CD4-positive, alpha-beta T cell (primary cell): Measurements from ENCODE around the gene SNX14. TPM values are rescaled to one million over a fixed set of nuclear protein-coding genes. Genes with fewer than 3 reads are reported as not detected.

Experiments used
- ATAC-seq: fragments of 200-7000 bp; cut with Tn5 transposase; one replicate; pipeline ENCODE4 v1.10.0; 2022; ENCODE audit warnings: mild to moderate bottlenecking; ENCODE audit not compliant: poor library complexity
- CTCF ChIA-PET: fragments of 350-600 bp; sonication (Branson Sonifier 250); formaldehyde crosslinking; loops from one replicate; lab custom pipeline; 2021; ENCODE audit warnings: antibody characterized with exemption, inconsistent platforms; lab: Charles Lee
- POLR2A ChIA-PET: fragments of 350-600 bp; sonication (Branson Sonifier 250); formaldehyde crosslinking; loops from one replicate; lab custom pipeline; 2021; ENCODE audit warnings: antibody characterized with exemption, inconsistent platforms; lab: Charles Lee
- DNase-seq, 14 experiments: peaks; one replicate each; pipeline ENCODE4 v3.0.0-alpha.2; 2013 to 2020; ENCODE audit warnings: mixed read lengths in 2 of 14
- H3K27ac ChIP-seq, 2 donors: one replicate each; pipeline versions ENCODE4 v1.5.1 to v1.7.0; 2013; ENCODE audit warnings: low read length in 2 of 2, low read depth in 1 of 2, mild to moderate bottlenecking in 1 of 2
- H3K27me3 ChIP-seq, 2 experiments: 1 replicate in 1 of 2; 2 replicates in 1 of 2; pipeline versions ENCODE4 v1.6.1 to v1.7.0; 2013; ENCODE audit warnings: low read length in 2 of 2, control low read depth in 1 of 2, mild to moderate bottlenecking in 1 of 2, moderate library complexity in 1 of 2; ENCODE audit not compliant: insufficient read depth in 2 of 2, control insufficient read depth in 1 of 2
- H3K36me3 ChIP-seq: one replicate; pipeline ENCODE4 v1.6.1; 2013; ENCODE audit warnings: low read length, control low read depth; ENCODE audit not compliant: insufficient read depth
- H3K4me1 ChIP-seq: one replicate; pipeline ENCODE4 v1.6.1; 2013; ENCODE audit warnings: low read length, control low read depth; ENCODE audit not compliant: insufficient read depth
- H3K4me3 ChIP-seq: one replicate; pipeline ENCODE4 v1.5.1; 2013; ENCODE audit warnings: mild to moderate bottlenecking, low read length, moderate library complexity
- H3K9me3 ChIP-seq, 2 experiments: 1 replicate in 1 of 2; 2 replicates in 1 of 2; pipeline versions ENCODE4 v1.6.1 to v1.7.0; 2013; ENCODE audit warnings: low read length in 2 of 2, mild to moderate bottlenecking in 2 of 2, control low read depth in 1 of 2, moderate library complexity in 1 of 2; ENCODE audit not compliant: control insufficient read depth in 1 of 2, insufficient read depth in 1 of 2
- H3K27ac Mint-ChIP-seq: one replicate; pipeline ENCODE4 v1.8.0; 2020; ENCODE audit warnings: mixed read lengths
- H3K27me3 Mint-ChIP-seq: one replicate; pipeline ENCODE4 v1.8.0; 2021; ENCODE audit warnings: mixed read lengths
- H3K36me3 Mint-ChIP-seq: one replicate; pipeline ENCODE4 v1.8.0; 2021; ENCODE audit warnings: low read depth, mixed read lengths
- H3K4me1 Mint-ChIP-seq: one replicate; pipeline ENCODE4 v1.8.0; 2021; ENCODE audit warnings: low read depth, mixed read lengths
- H3K4me3 Mint-ChIP-seq: one replicate; pipeline ENCODE4 v1.8.0; 2020; ENCODE audit warnings: mild to moderate bottlenecking, mixed read lengths
- H3K9me3 Mint-ChIP-seq: one replicate; pipeline ENCODE4 v1.8.0; 2020; ENCODE audit warnings: mixed read lengths
- CTCF ChIP-seq: fragments of 200-600 bp; IDR thresholded peaks from one replicate; pipeline ENCODE4 v1.8.0; 2022; ENCODE audit warnings: antibody characterized with exemption, mild to moderate bottlenecking
- intact Hi-C, 2 experiments: fragments of 100-400 bp; cut with DNase I in 1 of 2; cut with micrococcal nuclease in 1 of 2; formaldehyde crosslinking; loops; one replicate each; pipeline versions ENCODE4 v1.15.1 to v1.9.0; 2023 to 2025; cut with DNase I, micrococcal nuclease
- total RNA-seq, 174 experiments: library from RNA in 2 of 174; stranded (reverse) in 2 of 174; gene quantifications; one replicate each; pipeline ENCODE4 v1.2.3 and lab custom pipeline; 2021 to 2026

SNX14 gene
- total RNA-seq, 2 experiments from 2014 or later: 30.8 to 31.5 TPM

GRCh38 chr6:85482206-85482904 is 111.3 kb downstream of the SNX14 start:
- no peak for ATAC-seq
- Histone ChIP-seq H3K4me3 (no peak overlapping the region), H3K27me3 (no peaks in the 10 kb centered on the region), H3K9me3 (no peaks in the 10 kb centered on the region), H3K4me1 (peaks cover 6% of the 10 kb centered on the region), H3K36me3 (no peaks in the 10 kb centered on the region), H3K27ac (no peak overlapping the region)
- ChIA-PET POLR2A (interaction anchor here (1.0 to 1.8 kb wide), 5 partner anchors 21 to 196 kb away, joined by 3 to 16 read pairs (median 4); partner anchors contain the start of gene NT5E), CTCF (interaction anchor here (0.7 to 1.2 kb wide), 8 partner anchors 12 to 130 kb away, joined by 3 to 9 read pairs (median 4); no protein-coding TSS in a partner anchor)
- intact Hi-C loops: loop anchor here (2.0 to 5.0 kb wide), 3 partner anchors 32 to 1595 kb away; partner anchors contain the start of gene NT5E (in 1 of the 2)
- no peaks in the 10 kb centered on the region for H3K27me3 Mint-ChIP-seq
- no peaks in the 10 kb centered on the region for H3K36me3 Mint-ChIP-seq
- peaks cover 7% of the 10 kb centered on the region for H3K4me1 Mint-ChIP-seq
- no peak overlapping the region for H3K4me3 Mint-ChIP-seq
- H3K9me3 Mint-ChIP-seq: no peaks in the 10 kb centered on the region
- no peak for TF ChIP-seq CTCF
- no peak for DNase-seq
- no peak overlapping the region for H3K27ac Mint-ChIP-seq

DNA sequence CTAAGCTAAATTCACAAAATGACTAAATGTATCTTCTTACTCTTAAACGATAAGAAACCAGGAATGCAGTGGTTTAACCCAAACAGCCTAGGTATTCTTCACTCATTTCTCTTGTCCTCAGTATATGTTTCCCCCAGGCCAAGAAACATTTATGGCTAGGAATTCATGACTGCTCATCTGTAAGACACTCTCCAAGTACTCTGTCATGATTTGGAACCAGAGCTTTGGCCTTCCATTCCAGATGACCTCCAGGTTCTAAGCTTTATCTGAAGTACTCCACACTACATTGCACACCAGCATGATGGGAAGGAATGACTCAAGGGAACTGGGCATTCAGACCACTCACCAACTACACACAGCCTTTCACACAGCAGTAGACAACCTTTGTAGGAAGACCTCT is 114.5 kb downstream of the SNX14 start:
- Mint-ChIP-seq H3K4me3 (no peak overlapping the region), H3K4me1 (peaks cover 7% of the 10 kb centered on the region), H3K36me3 (no peaks in the 10 kb centered on the region), H3K9me3 (no peaks in the 10 kb centered on the region), H3K27me3 (no peaks in the 10 kb centered on the region), H3K27ac (no peak overlapping the region)
- no peak overlapping the region for H3K27ac ChIP-seq
- DNase-seq (no peak), ATAC-seq (no peak)
- intact Hi-C loops: no loop called here
- peaks cover 6% of the 10 kb centered on the region for H3K4me1 ChIP-seq
- H3K4me3 ChIP-seq: no peak overlapping the region
- ChIA-PET CTCF (no interaction called here), POLR2A (no interaction called here)
- no peaks in the 10 kb centered on the region for H3K27me3 ChIP-seq
- no peaks in the 10 kb centered on the region for H3K36me3 ChIP-seq
- no peaks in the 10 kb centered on the region for H3K9me3 ChIP-seq
- no peak for TF ChIP-seq CTCF

GRCh38 chr6:85476532-85476931 is 117.1 kb downstream of the SNX14 start:
- ATAC-seq: no peak
- Mint-ChIP-seq H3K4me3 (no peak overlapping the region), H3K27ac (no peak overlapping the region), H3K36me3 (no peaks in the 10 kb centered on the region), H3K4me1 (no peaks in the 10 kb centered on the region), H3K9me3 (no peaks in the 10 kb centered on the region), H3K27me3 (no peaks in the 10 kb centered on the region)
- no peak for TF ChIP-seq CTCF
- Histone ChIP-seq H3K9me3 (no peaks in the 10 kb centered on the region), H3K4me3 (no peak overlapping the region), H3K4me1 (no peaks in the 10 kb centered on the region), H3K36me3 (no peaks in the 10 kb centered on the region), H3K27ac (no peak overlapping the region), H3K27me3 (no peaks in the 10 kb centered on the region)
- POLR2A ChIA-PET: interaction anchor here (0.6 kb wide), 1 partner anchor 138 kb away, joined by 3 read pairs; no protein-coding TSS in a partner anchor
- CTCF ChIA-PET: interaction anchor here (1.1 to 2.0 kb wide), 2 partner anchors 23 to 121 kb away, joined by 3 to 5 read pairs; no protein-coding TSS in a partner anchor
- no peak for DNase-seq
- intact Hi-C loops: no loop called here
